Bladder microvascular endothelial cell (primary cell): ENCODE measurements around the gene PRMT3. TPM values are rescaled to one million over a fixed set of nuclear protein-coding genes. Genes with fewer than 3 reads are reported as not detected.

Experiments
- total RNA-seq: library from RNA; depleted of rRNA; stranded (reverse); fragments of >200 nt; gene quantifications from 2 replicates; pipeline ENCODE4 v1.2.3, GENCODE V29; 2014

Gene PRMT3
- total RNA-seq, result 10.2 and 15.0 TPM in 2 replicates

DNA sequence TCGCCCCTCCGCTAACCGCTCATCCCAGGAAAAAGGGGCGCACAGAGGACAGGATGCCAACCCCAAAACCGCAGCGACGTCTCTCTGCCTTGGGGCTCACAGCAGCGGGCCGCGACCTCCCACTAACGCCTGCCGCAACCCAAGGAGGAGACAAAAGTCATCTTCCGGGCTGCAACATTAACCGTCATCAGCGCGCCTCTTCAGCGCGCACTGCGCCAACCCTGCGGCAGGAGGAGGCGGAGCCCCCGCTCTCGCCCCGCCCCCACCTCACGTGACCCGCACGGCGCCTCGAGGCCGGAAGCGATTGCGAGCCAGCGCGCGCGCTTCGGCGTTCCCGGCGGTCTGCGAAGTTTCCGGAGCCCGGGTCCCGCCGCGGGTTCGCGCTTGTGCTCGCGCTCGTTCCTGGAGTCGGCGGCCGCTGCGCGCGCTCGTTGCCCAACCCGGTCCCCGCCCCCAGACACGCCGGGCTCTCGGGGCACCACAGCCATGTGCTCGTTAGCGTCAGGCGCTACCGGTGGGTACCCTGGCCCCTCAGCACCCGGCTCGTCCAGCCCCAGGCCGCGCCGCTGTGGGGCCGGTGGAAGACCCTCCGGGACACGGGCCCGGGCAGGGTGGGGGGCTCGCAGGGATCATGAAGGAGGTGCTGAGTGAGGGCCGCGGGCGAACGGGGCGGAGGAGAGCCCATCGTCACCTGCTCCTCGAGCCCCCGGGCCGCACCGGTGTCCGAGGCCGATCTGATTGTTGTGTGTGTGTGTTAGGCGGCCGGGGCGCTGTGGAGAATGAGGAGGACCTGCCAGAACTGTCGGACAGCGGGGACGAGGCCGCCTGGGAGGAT, at the start of gene PRMT3:
PRMT3 (plus strand) TSS at position 456 of the 835 bp plus-strand sequence; CDS start at position 487, 31 bp downstream.

GRCh38 chr11:20363500-20364340, 23.8 kb upstream of the PRMT3 start, which contains the start of gene HTATIP2:
Gene HTATIP2 (plus strand): TSS chr11:20363714. CDS start chr11:20364238, 524 bp downstream.

Other genes with a start within 250 kb of the PRMT3 start
- not detected in 2 replicates for gene DBX1, start 227.2 kb upstream of the PRMT3 start, total RNA-seq
- 75.1 and 79.0 TPM in 2 replicates for gene HTATIP2, start 24.0 kb upstream of the PRMT3 start, total RNA-seq
- not detected in 2 replicates for gene SLC6A5, start 211.9 kb downstream of the PRMT3 start, total RNA-seq